Measurements from ENCODE around the gene TSC1. TPM values are rescaled to one million over a fixed set of nuclear protein-coding genes. Genes with fewer than 3 reads are reported as not detected.

Gene TSC1
- total and polyA plus RNA-seq, 10 of the 15 experiments (the other 5 are each of a cell fraction or from before 2014, with no cell fraction given) = 4.0 to 48.0 (median 14.9) TPM

- no peak overlapping the region for H3K4me3 ChIP-seq
- ATAC-seq (no peak), FAIRE-seq (no peak), DNase-seq (ENCODE audit: low read depth, low spot score) (no peak)
- no peaks in the 10 kb centered on the region for H3K9me3 ChIP-seq (replicated peaks; ENCODE audit: control insufficient read depth, insufficient read depth, low read length)
- no peak overlapping the region for H3K4me2 ChIP-seq (ENCODE audit: control insufficient read depth, insufficient read depth)
- no peaks in the 10 kb centered on the region for H3K79me2 ChIP-seq (ENCODE audit: control insufficient read depth, insufficient read depth, low read length)
- no peak overlapping the region for H2AFZ ChIP-seq (ENCODE audit: control insufficient read depth, low read depth, low read length)
- H3K27ac ChIP-seq (ENCODE audit: control insufficient read depth, insufficient read depth) = no peak overlapping the region
- no peaks in the 10 kb centered on the region for H3K4me1 ChIP-seq (ENCODE audit: control insufficient read depth, insufficient read depth, low read length)
- CTCF ChIA-PET = interaction anchor here (0.6 to 1.2 kb wide), 2 partner anchors 40 to 450 kb away, joined by 3 read pairs; no protein-coding TSS in a partner anchor
- intact Hi-C loops (cut with micrococcal nuclease; ENCODE audit: unreplicated experiment) = no loop called here
- H3K27me3 ChIP-seq (replicated peaks in 1 of 2; ENCODE audit: control insufficient read depth in 2 of 2, insufficient read depth in 2 of 2, low read length in 1 of 2) = no peaks in the 10 kb centered on the region
- no peaks in the 10 kb centered on the region for H3K36me3 ChIP-seq (ENCODE audit: control insufficient read depth in 2 of 2, insufficient read depth in 2 of 2, low read length in 1 of 2)
- no peak overlapping the region for H3K9ac ChIP-seq (ENCODE audit: control insufficient read depth, insufficient read depth, low read length)
- no TSS peak for BruUV-seq (replicated peaks)
- in situ Hi-C loops (cut with MboI) = no loop called here
- RAD21 ChIA-PET (ENCODE audit: unreplicated experiment) = no interaction called here
- SMC1A ChIA-PET (ENCODE audit: uncharacterized antibody, unreplicated experiment) = no interaction called here
- no peaks in the 10 kb centered on the region for H4K20me1 ChIP-seq (ENCODE audit: control insufficient read depth, insufficient read depth)
- 9% methylated on average over 6 of the region's 6 CpGs for WGBS (ENCODE audit: insufficient coverage, insufficient replicate concordance, low lambda C conversion rate, missing lambda C conversion rate)
- POLR2A ChIA-PET = interaction anchor here (0.7 kb wide), 1 partner anchor 1137 kb away, joined by 3 read pairs; no protein-coding TSS in a partner anchor
- TF ChIP-seq SIX5 (IDR thresholded peaks at IDR 0.05; ENCODE audit: low read depth, low read length, severe bottlenecking) = no peak
- no peak for TF ChIP-seq MLLT1 (IDR thresholded peaks at IDR 0.05)
- no peak for TF ChIP-seq IKZF2 (IDR thresholded peaks at IDR 0.05)
- TF ChIP-seq PBX3 (IDR thresholded peaks at IDR 0.05; ENCODE audit: insufficient replicate concordance, low read depth, low read length) = no peak
- TF ChIP-seq PML (IDR thresholded peaks at IDR 0.05; ENCODE audit: low read length) = no peak
- TF ChIP-seq SKIL (IDR thresholded peaks at IDR 0.05; ENCODE audit: low read depth, poor library complexity, severe bottlenecking) = no peak
- no peak for TF ChIP-seq NFYB (IDR thresholded peaks at IDR 0.05; ENCODE audit: insufficient read depth, low read depth, low read length)
- TF ChIP-seq PAX5 (IDR thresholded peaks at IDR 0.05; ENCODE audit: borderline replicate concordance, low read depth, low read length) = no peak
- no peak for TF ChIP-seq KLF5 (IDR thresholded peaks at IDR 0.05; ENCODE audit: partially characterized antibody)
- TF ChIP-seq ZBTB4 (CRISPR knock-in tag; IDR thresholded peaks at IDR 0.05) = no peak
- TF ChIP-seq MAX (IDR thresholded peaks at IDR 0.05; ENCODE audit: low read depth, low read length) = no peak
- TF ChIP-seq ZSCAN29 (IDR thresholded peaks at IDR 0.05) = no peak
- no peak for TF ChIP-seq JUND (IDR thresholded peaks at IDR 0.05; ENCODE audit: low read depth, low read length)
- no peak for TF ChIP-seq RCOR1 (conservative IDR thresholded peaks at IDR 0.05; ENCODE audit: low read depth, low read length)
These were observed 81.9 kb downstream of the TSC1 start for GRCh38 chr9:132862533-132862932.
